A549 (cell line): ENCODE measurements around the gene STPG2. TPM values are rescaled to one million over a fixed set of nuclear protein-coding genes. Genes with fewer than 3 reads are reported as not detected.

ENCODE experiments used
- ATAC-seq, 2 experiments: fragments of 200-7000 bp in 1 of 2; fragments of >200 bp in 1 of 2; cut with Nextera tagmentation in 1 of 2; cut with Tn5 transposase in 1 of 2; 3 replicates each; pipeline versions ENCODE4 v1.8.0 to v1.9.1; 2018 to 2020; ENCODE audit warnings: mild to moderate bottlenecking in 1 of 2, moderate library complexity in 1 of 2
- CTCF ChIA-PET: fragments of 300-600 bp; sonication (Branson Sonifier 250); formaldehyde crosslinking; extraction: SDS; loops from one replicate; lab custom pipeline; 2021; ENCODE audit warnings: antibody characterized with exemption, inconsistent platforms; lab: Yijun Ruan, JAX
- POLR2A ChIA-PET: fragments of 350-600 bp; formaldehyde crosslinking; extraction: SDS; loops from one replicate; lab custom pipeline; 2021; ENCODE audit warnings: antibody characterized with exemption, inconsistent platforms; lab: Yijun Ruan, JAX
- DNase-seq, 2 experiments: peaks; one replicate each; pipeline versions ENCODE4 v3.0.0 to v3.0.0-alpha.2; 2011 to 2016; ENCODE audit warnings: low read depth in 1 of 2, low spot score in 1 of 2
- FAIRE-seq: peaks from 2 replicates; lab custom pipeline; 2011; peaks lifted over from hg19 to GRCh38; lab: Jason Lieb, UNC
- H3K27ac ChIP-seq, 2 experiments: fragments of >200 bp; sonication (Bioruptor Twin); formaldehyde crosslinking; 3 replicates each; pipeline ENCODE4 v1.5.1; 2016 to 2017
- H3K4me1 ChIP-seq: fragments of >200 bp; sonication (Bioruptor Twin); formaldehyde crosslinking; 3 replicates; pipeline ENCODE4 v1.6.1; 2016
- H3K4me2 ChIP-seq: fragments of >200 bp; sonication (Bioruptor Twin); formaldehyde crosslinking; 3 replicates; pipeline ENCODE4 v1.6.1; 2016
- H3K4me3 ChIP-seq: fragments of >200 bp; sonication (Bioruptor Twin); formaldehyde crosslinking; 3 replicates; pipeline ENCODE4 v1.5.1; 2016
- H3K9me3 ChIP-seq: fragments of >200 bp; sonication (Bioruptor Twin); formaldehyde crosslinking; 3 replicates; pipeline ENCODE4 v1.6.1; 2016
- ATOH8 ChIP-seq: fragments of 250-450 bp; sonication (Bioruptor Pico); IDR thresholded peaks from 2 replicates; pipeline ENCODE4 v1.5.0; 2020; ENCODE audit warnings: low read depth, mild to moderate bottlenecking, moderate library complexity
- BHLHE40 ChIP-seq: IDR thresholded peaks from 2 replicates; pipeline ENCODE4 v1.6.1; 2012; ENCODE audit warnings: low read depth, low read length, inconsistent platforms
- CBX8 ChIP-seq: fragments of 200-600 bp; sonication (generic); IDR thresholded peaks from 2 replicates; pipeline ENCODE4 v1.6.1; 2016
- CHD2 ChIP-seq: fragments of 150-350 bp; IDR thresholded peaks from 2 replicates; pipeline ENCODE4 v1.6.1; 2014; ENCODE audit warnings: low read length; ENCODE audit not compliant: partially characterized antibody
- CTCF ChIP-seq: fragments of >200 bp; sonication (Bioruptor Twin); formaldehyde crosslinking; IDR thresholded peaks from 3 replicates; pipeline ENCODE4 v1.5.1; 2016
- E2F6 ChIP-seq: IDR thresholded peaks from 2 replicates; pipeline ENCODE4 v1.6.1; 2012; ENCODE audit warnings: low read depth, borderline replicate concordance
- ESRRA ChIP-seq: fragments of 150-350 bp; IDR thresholded peaks from 2 replicates; pipeline ENCODE4 v1.6.1; 2014; ENCODE audit warnings: mild to moderate bottlenecking, low read length, borderline replicate concordance
- FOSL2 ChIP-seq, 2 experiments: fragments of 450-650 bp in 1 of 2; fragments of >200 bp in 1 of 2; sonication (Bioruptor Twin) in 1 of 2; formaldehyde crosslinking; IDR thresholded peaks; 2 replicates each; pipeline versions ENCODE4 v1.5.0 to v1.6.1; 2016 to 2020; ENCODE audit warnings: mild to moderate bottlenecking in 1 of 2, moderate library complexity in 1 of 2
- FOXS1 ChIP-seq: fragments of 250-450 bp; sonication (Bioruptor Pico); IDR thresholded peaks from 2 replicates; pipeline ENCODE4 v1.5.0; 2020; ENCODE audit warnings: mild to moderate bottlenecking, moderate library complexity
- HOXB5 ChIP-seq: fragments of 250-450 bp; sonication (Bioruptor Pico); IDR thresholded peaks from 2 replicates; pipeline ENCODE4 v1.5.0; 2020; ENCODE audit warnings: mild to moderate bottlenecking, moderate library complexity
- MAFK ChIP-seq: fragments of 450-650 bp; IDR thresholded peaks from 2 replicates; pipeline ENCODE4 v1.6.1; 2014; ENCODE audit not compliant: partially characterized antibody
- MAX ChIP-seq: IDR thresholded peaks from 2 replicates; pipeline ENCODE4 v1.6.1; 2012
- MAZ ChIP-seq: fragments of 150-350 bp; IDR thresholded peaks from 2 replicates; pipeline ENCODE4 v1.6.1; 2014; ENCODE audit warnings: antibody characterized with exemption, low read depth, low read length, borderline replicate concordance
- MYC ChIP-seq: IDR thresholded peaks from 2 replicates; pipeline ENCODE4 v1.6.1; 2012; ENCODE audit warnings: mild to moderate bottlenecking, inconsistent platforms, low read length, improper control_type of control experiment, borderline replicate concordance
- NPAS2 ChIP-seq: fragments of 250-450 bp; sonication (Bioruptor Pico); IDR thresholded peaks from 2 replicates; pipeline ENCODE4 v1.8.0; 2022; ENCODE audit warnings: mild to moderate bottlenecking, moderate library complexity, borderline replicate concordance
- POLR2A ChIP-seq: IDR thresholded peaks from 2 replicates; pipeline ENCODE4 v1.6.1; 2012; ENCODE audit warnings: mild to moderate bottlenecking, low read length
- REST ChIP-seq: fragments of 200-600 bp; sonication (generic); IDR thresholded peaks from 2 replicates; pipeline ENCODE4 v1.6.1; 2016; ENCODE audit warnings: antibody characterized with exemption, mild to moderate bottlenecking, moderate library complexity
- RFX5 ChIP-seq: fragments of 450-650 bp; IDR thresholded peaks from 2 replicates; pipeline ENCODE4 v1.7.1; 2014; ENCODE audit warnings: antibody characterized with exemption, mild to moderate bottlenecking, moderate library complexity
- RNF2 ChIP-seq: fragments of 200-600 bp; sonication (generic); IDR thresholded peaks from 2 replicates; pipeline ENCODE4 v1.6.1; 2016; ENCODE audit warnings: low read depth, mild to moderate bottlenecking, antibody characterized with exemption, moderate library complexity, borderline replicate concordance
- SREBF2 ChIP-seq: fragments of 450-650 bp; IDR thresholded peaks from 2 replicates; pipeline ENCODE4 v1.6.1; 2014; ENCODE audit warnings: mild to moderate bottlenecking, moderate library complexity
- TFCP2L1 ChIP-seq: fragments of 250-450 bp; sonication (Bioruptor Pico); IDR thresholded peaks from 2 replicates; pipeline ENCODE4 v1.5.0; 2021; ENCODE audit warnings: mild to moderate bottlenecking
- USF2 ChIP-seq: fragments of 450-650 bp; IDR thresholded peaks from 2 replicates; pipeline ENCODE4 v1.6.1; 2014; ENCODE audit warnings: antibody characterized with exemption
- ZNF302 ChIP-seq: fragments of 250-450 bp; sonication (Bioruptor Pico); IDR thresholded peaks from 2 replicates; pipeline ENCODE4 v1.9.0; 2021; ENCODE audit warnings: inconsistent platforms, mild to moderate bottlenecking, moderate library complexity
- WGBS: methylation state at CpG from one replicate; pipeline ENCODE4 v1.1.6; 2017; ENCODE audit errors: missing lambda C conversion rate; 5-methylcytosine and 5-hydroxymethylcytosine counted together
- polyA plus RNA-seq, 4 experiments: library from polyadenylated mRNA; depleted of rRNA in 3 of 4; stranded (reverse); fragments of >200 nt; fragmentation: RNase III in 1 of 4; extraction: RNeasy Plus Mini Kit Qiagen cat#74134 plus additional on column Dnase treatment in 1 of 4; gene quantifications; 2 replicates in 3 of 4; 3 replicates in 1 of 4; pipeline ENCODE4 v1.2.3, GENCODE V29; 2011 to 2017

The STPG2 gene
- polyA plus RNA-seq, 2 of the 4 experiments (the other 2 are of a cell fraction) = 0.05 TPM; not detected in 1

- no peak overlapping the region for H3K27ac ChIP-seq
- ATAC-seq (no peak), FAIRE-seq (no peak), DNase-seq (no peak)
- no peaks in the 10 kb centered on the region for H3K4me1 ChIP-seq
- no peak overlapping the region for H3K4me3 ChIP-seq
- TF ChIP-seq CTCF (no peak), BHLHE40 (no peak), NPAS2 (CRISPR knock-in tag) (no peak), FOXS1 (CRISPR knock-in tag) (no peak), E2F6 (no peak), CHD2 (no peak), MAFK (no peak), MAX (no peak)
- no peaks in the 10 kb centered on the region for H3K9me3 ChIP-seq
- ChIA-PET CTCF (no interaction called here), POLR2A (no interaction called here)
- H3K4me2 ChIP-seq = no peak overlapping the region
Observed at GRCh38 chr4:97845758-97846157, 297.5 kb downstream of the STPG2 start.

- no peak overlapping the region for H3K4me2 ChIP-seq
- no peaks in the 10 kb centered on the region for H3K9me3 ChIP-seq
- no peak for FAIRE-seq
- ChIA-PET CTCF (no interaction called here), POLR2A (no interaction called here)
- H3K4me1 ChIP-seq = no peaks in the 10 kb centered on the region
- 48% methylated on average over 1 of the region's 1 CpG for WGBS
- H3K27ac ChIP-seq = no peak overlapping the region
- TF ChIP-seq CBX8 = no peak
- no peak for TF ChIP-seq CHD2
- no peak for TF ChIP-seq ESRRA
- no peak for TF ChIP-seq MYC
- TF ChIP-seq REST = no peak
- no peak for TF ChIP-seq ZNF302 (CRISPR knock-in tag)
- no peak for TF ChIP-seq POLR2A
- TF ChIP-seq USF2 = no peak
- no peak for TF ChIP-seq MAZ
- no peak for TF ChIP-seq RFX5
- TF ChIP-seq ATOH8 (CRISPR knock-in tag) = no peak
- no peak for TF ChIP-seq TFCP2L1 (CRISPR knock-in tag)
- TF ChIP-seq MAFK = no peak
- no peak for TF ChIP-seq FOSL2 (IDR thresholded peaks at IDR 0.05)
- no peak for TF ChIP-seq FOSL2 (CRISPR knock-in tag; IDR thresholded peaks at IDR 0.05)
- TF ChIP-seq RNF2 = no peak
- TF ChIP-seq HOXB5 (CRISPR knock-in tag) = no peak
- TF ChIP-seq SREBF2 = no peak
- TF ChIP-seq, all 56 proteins: peak for 0
- no peak overlapping the region for H3K4me3 ChIP-seq
- ATAC-seq (no peak), DNase-seq (no peak)
Observed at GRCh38 chr4:97841512-97841911, 301.8 kb downstream of the STPG2 start.
